RWPE2 (cell line): Measurements from ENCODE around the gene PCDHGA1.
"Not testable (repeated sequence)": the region's sequence is repeated elsewhere in the genome, so short reads cannot be mapped to it uniquely, and the experiment has no call there.

Experiments used
- ATAC-seq: fragments of 200-7000 bp; cut with Tn5 transposase; 3 replicates; pipeline ENCODE4 v1.9.1; 2021; ENCODE audit warnings: low read depth
- DNase-seq: peaks from one replicate; pipeline ENCODE4 v3.0.0-alpha.2; 2020; ENCODE audit warnings: low spot score
- H3K27ac ChIP-seq: fragments of 450-650 bp; 2 replicates; pipeline ENCODE4 v1.5.1; 2017; ENCODE audit warnings: mild to moderate bottlenecking; ENCODE audit not compliant: poor library complexity, severe bottlenecking
- H3K27me3 ChIP-seq: fragments of 250-450 bp; sonication (Bioruptor Pico); 2 replicates; pipeline ENCODE4 v1.5.1; 2021; ENCODE audit warnings: mild to moderate bottlenecking, moderate library complexity; ENCODE audit not compliant: insufficient read depth, poor library complexity, severe bottlenecking
- H3K36me3 ChIP-seq: fragments of 250-450 bp; sonication (Bioruptor Pico); 2 replicates; pipeline ENCODE4 v1.5.1; 2020; ENCODE audit warnings: low read depth, mild to moderate bottlenecking, moderate library complexity
- H3K4me1 ChIP-seq: fragments of 250-450 bp; sonication (Bioruptor Pico); 2 replicates; pipeline ENCODE4 v1.5.1; 2021; ENCODE audit warnings: mild to moderate bottlenecking, moderate library complexity; ENCODE audit not compliant: insufficient read depth, poor library complexity, severe bottlenecking
- H3K4me3 ChIP-seq: fragments of 250-450 bp; sonication (Bioruptor Pico); 2 replicates; pipeline ENCODE4 v1.5.1; 2021; ENCODE audit warnings: mild to moderate bottlenecking, moderate library complexity; ENCODE audit not compliant: severe bottlenecking
- H3K9me3 ChIP-seq: fragments of 250-450 bp; sonication (Bioruptor Pico); 2 replicates; pipeline ENCODE4 v1.5.1; 2021; ENCODE audit warnings: mild to moderate bottlenecking, moderate library complexity; ENCODE audit not compliant: severe bottlenecking
- CTCF ChIP-seq: fragments of 450-650 bp; IDR thresholded peaks from one replicate; pipeline ENCODE4 v1.5.1; 2017; ENCODE audit warnings: mild to moderate bottlenecking, moderate library complexity; ENCODE audit not compliant: poor library complexity, severe bottlenecking

Gene PCDHGA1

DNA sequence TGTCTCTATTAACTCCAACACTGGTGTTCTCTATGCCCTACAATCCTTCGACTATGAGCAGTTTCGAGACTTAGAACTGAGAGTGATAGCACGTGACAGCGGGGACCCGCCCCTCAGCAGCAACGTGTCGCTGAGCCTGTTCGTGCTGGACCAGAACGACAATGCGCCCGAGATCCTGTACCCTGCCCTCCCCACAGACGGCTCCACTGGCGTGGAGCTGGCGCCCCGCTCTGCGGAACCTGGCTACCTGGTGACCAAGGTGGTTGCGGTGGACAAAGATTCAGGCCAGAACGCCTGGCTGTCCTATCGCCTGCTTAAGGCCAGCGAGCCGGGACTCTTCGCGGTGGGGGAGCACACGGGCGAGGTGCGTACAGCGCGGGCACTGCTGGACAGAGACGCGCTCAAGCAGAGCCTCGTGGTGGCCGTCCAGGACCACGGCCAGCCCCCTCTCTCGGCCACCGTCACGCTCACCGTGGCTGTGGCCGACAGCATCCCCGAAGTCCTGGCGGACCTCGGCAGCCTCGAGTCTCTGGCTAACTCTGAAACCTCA, 92.5 kb downstream of the PCDHGA1 start:
- Histone ChIP-seq H3K4me3 (no peak overlapping the region), H3K9me3 (peaks cover 72% of the 10 kb centered on the region)
- ATAC-seq, result no peak

GRCh38 chr5:141427783-141428426, 97.6 kb downstream of the PCDHGA1 start:
- ATAC-seq (no peak), DNase-seq (no peak)
- Histone ChIP-seq H3K27ac (no peak overlapping the region), H3K27me3 (peaks cover 13% of the 10 kb centered on the region), H3K4me1 (no peaks in the 10 kb centered on the region), H3K9me3 (peaks cover 60% of the 10 kb centered on the region), H3K36me3 (no peaks in the 10 kb centered on the region), H3K4me3 (no peak overlapping the region)
- TF ChIP-seq CTCF, result no peak

More for the DNA sequence above, 92.5 kb downstream of the PCDHGA1 start:
- no peak for TF ChIP-seq CTCF
- DNase-seq, result no peak
- no peak overlapping the region for H3K27ac ChIP-seq
- H3K27me3 ChIP-seq, result peaks cover 5% of the 10 kb centered on the region
- no peaks in the 10 kb centered on the region for H3K4me1 ChIP-seq
- H3K36me3 ChIP-seq, result no peaks in the 10 kb centered on the region

DNA sequence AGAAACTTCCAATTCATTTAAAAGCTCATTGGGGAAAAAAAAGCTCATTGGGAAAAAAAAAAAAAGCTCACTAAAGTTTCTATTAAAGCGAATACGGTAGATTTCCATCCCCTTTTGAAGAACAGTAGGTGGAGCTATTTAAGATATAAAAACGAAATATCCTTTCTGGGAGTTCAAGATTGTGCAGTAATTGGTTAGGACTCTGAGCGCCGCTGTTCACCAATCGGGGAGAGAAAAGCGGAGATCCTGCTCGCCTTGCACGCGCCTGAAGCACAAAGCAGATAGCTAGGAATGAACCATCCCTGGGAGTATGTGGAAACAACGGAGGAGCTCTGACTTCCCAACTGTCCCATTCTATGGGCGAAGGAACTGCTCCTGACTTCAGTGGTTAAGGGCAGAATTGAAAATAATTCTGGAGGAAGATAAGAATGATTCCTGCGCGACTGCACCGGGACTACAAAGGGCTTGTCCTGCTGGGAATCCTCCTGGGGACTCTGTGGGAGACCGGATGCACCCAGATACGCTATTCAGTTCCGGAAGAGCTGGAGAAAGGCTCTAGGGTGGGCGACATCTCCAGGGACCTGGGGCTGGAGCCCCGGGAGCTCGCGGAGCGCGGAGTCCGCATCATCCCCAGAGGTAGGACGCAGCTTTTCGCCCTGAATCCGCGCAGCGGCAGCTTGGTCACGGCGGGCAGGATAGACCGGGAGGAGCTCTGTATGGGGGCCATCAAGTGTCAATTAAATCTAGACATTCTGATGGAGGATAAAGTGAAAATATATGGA, 100.2 kb downstream of the PCDHGA1 start, which contains the start of gene PCDHGA12:
PCDHGA12 (plus strand) TSS at position 176 of the 782 bp plus-strand sequence; CDS start at position 429, 253 bp downstream.
- no peak within 1 kb of the TSS for H3K27ac ChIP-seq
- peaks cover 45% of the 10 kb centered on the region for H3K9me3 ChIP-seq
- peaks cover 13% of the 10 kb centered on the region for H3K27me3 ChIP-seq
- ATAC-seq (peak; percentile 86), DNase-seq (no peak)
- H3K4me3 ChIP-seq, result peak within 1 kb of the TSS; percentile 17
- no peaks in the 10 kb centered on the region for H3K4me1 ChIP-seq
- TF ChIP-seq CTCF, result peak; percentile 81
- H3K36me3 ChIP-seq, result no peaks in the 10 kb centered on the region

DNA sequence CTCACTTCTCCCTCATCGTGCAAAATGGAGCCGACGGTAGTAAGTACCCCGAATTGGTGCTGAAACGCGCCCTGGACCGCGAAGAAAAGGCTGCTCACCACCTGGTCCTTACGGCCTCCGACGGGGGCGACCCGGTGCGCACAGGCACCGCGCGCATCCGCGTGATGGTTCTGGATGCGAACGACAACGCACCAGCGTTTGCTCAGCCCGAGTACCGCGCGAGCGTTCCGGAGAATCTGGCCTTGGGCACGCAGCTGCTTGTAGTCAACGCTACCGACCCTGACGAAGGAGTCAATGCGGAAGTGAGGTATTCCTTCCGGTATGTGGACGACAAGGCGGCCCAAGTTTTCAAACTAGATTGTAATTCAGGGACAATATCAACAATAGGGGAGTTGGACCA, 101.0 kb downstream of the PCDHGA1 start:
- ATAC-seq, result no peak
- Histone ChIP-seq H3K27me3 (peaks cover 13% of the 10 kb centered on the region), H3K9me3 (peaks cover 40% of the 10 kb centered on the region), H3K27ac (no peak overlapping the region), H3K36me3 (no peaks in the 10 kb centered on the region), H3K4me1 (no peaks in the 10 kb centered on the region), H3K4me3 (no peak overlapping the region)
- TF ChIP-seq CTCF, result no peak
- no peak for DNase-seq

DNA sequence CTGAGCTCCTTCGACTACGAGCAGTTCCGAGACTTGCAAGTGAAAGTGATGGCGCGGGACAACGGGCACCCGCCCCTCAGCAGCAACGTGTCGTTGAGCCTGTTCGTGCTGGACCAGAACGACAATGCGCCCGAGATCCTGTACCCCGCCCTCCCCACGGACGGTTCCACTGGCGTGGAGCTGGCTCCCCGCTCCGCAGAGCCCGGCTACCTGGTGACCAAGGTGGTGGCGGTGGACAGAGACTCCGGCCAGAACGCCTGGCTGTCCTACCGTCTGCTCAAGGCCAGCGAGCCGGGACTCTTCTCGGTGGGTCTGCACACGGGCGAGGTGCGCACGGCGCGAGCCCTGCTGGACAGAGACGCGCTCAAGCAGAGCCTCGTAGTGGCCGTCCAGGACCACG, 102.0 kb downstream of the PCDHGA1 start:
- not testable (repeated sequence) for H3K36me3 ChIP-seq, H3K27me3 ChIP-seq, H3K27ac ChIP-seq, DNase-seq, ATAC-seq, H3K4me3 ChIP-seq, H3K4me1 ChIP-seq
- peaks cover 36% of the 10 kb centered on the region for H3K9me3 ChIP-seq

- not testable (repeated sequence) for DNase-seq, H3K27ac ChIP-seq, H3K27me3 ChIP-seq, ATAC-seq, H3K36me3 ChIP-seq, H3K4me3 ChIP-seq, H3K4me1 ChIP-seq
- H3K9me3 ChIP-seq, result peaks cover 32% of the 10 kb centered on the region
Measured at GRCh38 chr5:141432726-141433125, 102.4 kb downstream of the PCDHGA1 start.
